LNCaP clone FGC (cell line): Measurements from ENCODE around the gene KRTAP10-8.
"Not testable (repeated sequence)": the region's sequence is repeated elsewhere in the genome, so short reads cannot be mapped to it uniquely, and the experiment has no call there.

Source experiments
- DNase-seq: peaks from one replicate; pipeline ENCODE4 v3.0.0-alpha.2; 2011; ENCODE audit warnings: low read depth
- H3K4me3 ChIP-seq: 2 replicates; pipeline ENCODE4 v1.5.1; 2011; ENCODE audit warnings: mild to moderate bottlenecking, low read depth, low read length, control low read depth
- TF ChIP-seq, protein P1 (sequence below): IDR thresholded peaks from 2 replicates; pipeline ENCODE4 v1.5.1; 2012; ENCODE audit warnings: mild to moderate bottlenecking; ENCODE audit not compliant: control insufficient read depth, insufficient read depth; ENCODE audit errors: extremely low read depth

The KRTAP10-8 gene

DNA sequence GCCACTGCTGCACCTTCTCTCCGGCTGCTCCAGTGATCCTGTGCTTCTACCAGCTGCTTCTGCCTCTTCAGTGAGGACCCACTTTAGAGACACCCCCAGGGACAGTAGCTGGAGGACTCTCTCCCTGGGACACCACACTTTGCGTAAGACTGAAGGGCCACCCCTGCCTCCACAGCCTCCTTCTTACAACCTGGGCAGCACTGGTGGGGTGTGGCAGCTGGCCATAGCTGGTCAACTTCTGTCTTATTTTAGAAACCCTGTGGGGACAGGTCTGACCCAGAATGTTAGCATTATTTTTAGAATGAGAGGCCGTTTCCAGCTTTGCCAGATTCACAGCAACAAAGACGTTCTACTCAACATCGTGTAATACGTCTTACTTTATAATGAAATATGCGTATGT, 13.9 kb downstream of the KRTAP10-8 start:
- DNase-seq, result no peak
- TF ChIP-seq, protein P1, sequence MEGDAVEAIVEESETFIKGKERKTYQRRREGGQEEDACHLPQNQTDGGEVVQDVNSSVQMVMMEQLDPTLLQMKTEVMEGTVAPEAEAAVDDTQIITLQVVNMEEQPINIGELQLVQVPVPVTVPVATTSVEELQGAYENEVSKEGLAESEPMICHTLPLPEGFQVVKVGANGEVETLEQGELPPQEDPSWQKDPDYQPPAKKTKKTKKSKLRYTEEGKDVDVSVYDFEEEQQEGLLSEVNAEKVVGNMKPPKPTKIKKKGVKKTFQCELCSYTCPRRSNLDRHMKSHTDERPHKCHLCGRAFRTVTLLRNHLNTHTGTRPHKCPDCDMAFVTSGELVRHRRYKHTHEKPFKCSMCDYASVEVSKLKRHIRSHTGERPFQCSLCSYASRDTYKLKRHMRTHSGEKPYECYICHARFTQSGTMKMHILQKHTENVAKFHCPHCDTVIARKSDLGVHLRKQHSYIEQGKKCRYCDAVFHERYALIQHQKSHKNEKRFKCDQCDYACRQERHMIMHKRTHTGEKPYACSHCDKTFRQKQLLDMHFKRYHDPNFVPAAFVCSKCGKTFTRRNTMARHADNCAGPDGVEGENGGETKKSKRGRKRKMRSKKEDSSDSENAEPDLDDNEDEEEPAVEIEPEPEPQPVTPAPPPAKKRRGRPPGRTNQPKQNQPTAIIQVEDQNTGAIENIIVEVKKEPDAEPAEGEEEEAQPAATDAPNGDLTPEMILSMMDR, result no peak
- no peak overlapping the region for H3K4me3 ChIP-seq

DNA sequence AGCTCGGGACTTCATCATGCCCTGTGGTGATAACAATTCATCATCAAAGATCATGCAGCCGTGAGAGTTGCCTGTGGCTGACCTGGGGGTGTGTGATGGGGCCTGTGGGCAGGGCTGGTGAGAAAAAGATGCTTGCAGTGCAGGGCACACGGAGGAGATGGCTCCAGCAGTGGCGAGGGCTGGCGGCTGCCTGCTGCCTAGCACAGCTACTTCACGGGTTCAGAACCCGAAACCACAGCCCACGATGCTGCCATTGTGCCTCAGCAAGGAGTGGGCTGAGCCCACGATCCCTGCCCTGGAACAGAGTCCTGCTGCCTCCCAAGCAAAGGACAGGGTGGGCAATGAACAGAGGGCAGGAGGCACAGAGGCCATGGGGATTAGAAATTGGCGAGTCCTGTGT, 14.4 kb downstream of the KRTAP10-8 start:
- TF ChIP-seq, protein P1, result no peak
- H3K4me3 ChIP-seq, result no peak overlapping the region

DNA sequence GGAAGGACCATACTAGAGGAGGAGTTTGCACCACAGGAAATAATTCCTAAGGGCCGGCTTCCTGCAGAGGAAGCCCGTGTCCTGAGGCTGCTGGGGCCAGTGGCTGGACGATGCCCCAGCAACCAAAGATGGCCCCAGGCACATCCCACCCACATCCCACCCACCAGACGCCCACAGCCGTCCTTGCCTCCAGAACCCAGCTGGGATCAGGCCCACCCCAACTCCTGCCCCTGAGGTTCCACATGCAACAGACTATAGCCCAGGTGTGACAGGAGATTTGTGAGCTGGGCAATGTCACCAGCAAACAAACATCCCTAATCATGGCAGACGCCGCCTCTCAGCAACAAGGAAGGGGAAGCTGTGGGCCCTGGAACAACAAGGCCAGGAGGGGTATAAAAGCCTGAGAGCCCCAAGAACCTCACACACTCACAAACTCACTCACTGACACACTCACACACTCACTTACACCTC, 14.8 kb downstream of the KRTAP10-8 start, which contains the start of gene KRTAP10-9:
KRTAP10-9 (plus strand) TSS at position 421 of the 471 bp plus-strand sequence. CDS start 79 bp downstream, outside the sequence.
- DNase-seq, result no peak
- no peak within 1 kb of the TSS for H3K4me3 ChIP-seq
- TF ChIP-seq, protein P1, result no peak

More for the DNA sequence above, 14.4 kb downstream of the KRTAP10-8 start:
- DNase-seq, result no peak

DNA sequence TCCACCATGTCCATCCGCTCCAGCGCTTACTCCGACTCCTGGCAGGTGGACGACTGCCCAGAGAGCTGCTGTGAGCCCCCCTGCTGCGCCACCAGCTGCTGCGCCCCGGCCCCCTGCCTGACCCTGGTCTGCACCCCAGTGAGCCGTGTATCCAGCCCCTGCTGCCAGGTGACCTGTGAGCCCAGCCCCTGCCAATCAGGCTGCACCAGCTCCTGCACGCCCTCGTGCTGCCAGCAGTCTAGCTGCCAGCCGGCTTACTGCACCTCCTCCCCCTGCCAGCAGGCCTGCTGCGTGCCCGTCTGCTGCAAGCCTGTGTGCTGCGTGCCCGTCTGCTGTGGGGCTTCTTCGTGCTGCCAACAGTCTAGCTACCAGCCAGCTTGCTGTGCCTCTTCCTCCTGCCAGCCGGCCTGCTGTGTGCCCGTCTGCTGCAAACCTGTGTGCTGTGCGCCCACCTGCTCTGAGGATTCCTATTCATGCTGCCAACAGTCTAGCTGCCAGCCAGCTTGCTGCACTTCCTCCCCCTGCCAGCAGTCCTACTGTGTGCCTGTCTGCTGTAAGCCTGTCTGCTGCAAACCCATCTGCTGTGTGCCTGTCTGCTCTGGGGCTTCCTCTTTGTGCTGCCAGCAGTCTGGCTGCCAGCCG, 15.4 kb downstream of the KRTAP10-8 start:
- not testable (repeated sequence) for H3K4me3 ChIP-seq, DNase-seq

DNA sequence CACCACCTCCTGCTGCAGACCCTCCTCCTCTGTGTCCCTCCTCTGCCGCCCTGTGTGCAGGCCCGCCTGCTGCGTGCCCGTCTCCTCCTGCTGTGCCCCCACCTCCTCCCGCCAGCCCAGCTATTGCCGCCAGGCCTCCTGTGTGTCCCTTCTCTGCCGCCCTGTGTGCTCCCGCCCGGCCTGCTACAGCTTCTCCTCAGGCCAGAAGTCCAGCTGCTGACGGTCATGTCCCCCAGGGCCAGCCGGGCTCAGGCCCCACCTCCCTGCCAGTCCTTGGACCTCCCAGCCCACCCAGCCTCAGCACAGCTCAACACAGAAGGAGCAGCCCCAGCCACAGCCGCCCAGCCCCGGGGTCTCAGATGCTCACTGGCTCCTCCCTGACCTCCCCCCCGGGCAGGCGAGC, 16.0 kb downstream of the KRTAP10-8 start:
- not testable (repeated sequence) for H3K4me3 ChIP-seq, DNase-seq

DNA sequence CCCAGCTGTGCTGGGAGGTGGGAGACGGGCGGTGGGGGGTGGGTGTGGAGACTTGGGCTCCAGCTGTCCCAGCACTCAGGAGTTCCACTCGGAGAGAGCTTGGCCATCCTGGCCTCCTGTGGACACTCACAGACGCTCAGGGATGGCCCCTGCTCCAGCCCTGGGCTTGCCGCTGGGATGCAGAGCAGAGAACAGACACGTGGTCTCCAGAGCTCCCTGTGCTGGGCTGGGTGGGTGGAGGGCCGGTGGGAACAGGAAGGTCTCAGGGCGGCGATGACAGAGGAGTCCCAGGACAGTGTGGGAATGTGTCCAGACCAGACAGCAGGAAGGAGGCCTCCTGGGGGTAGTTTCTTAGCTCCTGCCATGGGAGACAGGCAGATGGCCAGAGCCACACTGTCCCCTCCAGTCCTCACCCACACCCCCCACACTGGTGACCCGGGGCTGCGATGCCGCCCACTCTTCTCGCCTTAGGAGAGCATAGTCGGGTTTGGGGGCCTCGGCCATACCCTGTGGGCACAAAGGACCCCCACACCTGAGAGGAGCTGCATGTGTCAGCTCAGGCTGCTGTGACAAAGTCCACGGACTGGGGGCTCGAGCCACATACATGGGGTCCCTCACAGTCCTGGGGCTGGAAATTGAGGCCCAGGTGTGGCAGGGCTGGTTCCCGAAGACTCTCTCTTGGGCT, 17.0 kb downstream of the KRTAP10-8 start:
- TF ChIP-seq, protein P1, result no peak
- no peak overlapping the region for H3K4me3 ChIP-seq
- no peak for DNase-seq

DNA sequence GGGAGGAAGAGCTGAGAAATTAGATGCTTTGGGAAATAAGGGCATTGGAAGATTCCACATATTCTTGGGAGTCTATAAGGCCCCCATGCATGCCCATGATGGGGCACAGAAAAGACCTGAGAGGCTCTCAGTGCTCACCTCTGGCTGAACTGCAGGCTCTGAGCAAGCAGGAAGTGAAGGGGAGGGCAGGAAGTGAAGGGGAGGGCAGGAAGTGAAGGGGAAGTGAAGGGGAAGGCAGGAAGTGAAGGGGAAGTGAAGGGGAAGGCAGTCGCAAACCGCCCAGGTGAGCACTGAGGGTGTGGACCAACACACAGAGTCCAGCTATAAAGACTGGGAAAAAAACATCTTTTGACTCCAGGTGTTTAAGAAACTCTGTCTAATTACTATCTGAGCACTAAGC, 18.6 kb downstream of the KRTAP10-8 start:
- no peak overlapping the region for H3K4me3 ChIP-seq
- TF ChIP-seq, protein P1, result no peak
- no peak for DNase-seq

DNA sequence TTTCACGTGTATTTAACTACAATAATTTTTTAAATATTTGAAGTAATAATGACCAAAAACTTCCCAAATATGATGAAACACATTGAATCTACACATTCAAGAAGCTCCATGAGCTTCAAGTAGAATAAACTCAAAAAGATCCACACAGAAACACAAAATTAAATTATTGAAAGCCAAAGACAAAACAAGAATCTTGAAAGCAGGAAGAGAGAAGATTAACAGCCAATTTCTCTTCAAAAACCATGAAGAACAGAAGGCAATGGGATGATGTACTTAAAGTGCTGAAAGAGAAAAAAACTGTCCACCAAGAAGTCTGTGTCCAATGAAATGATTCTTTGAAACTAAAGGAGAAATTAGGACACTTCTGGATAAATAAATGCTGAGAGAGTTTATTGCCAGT, 20.2 kb downstream of the KRTAP10-8 start:
- TF ChIP-seq, protein P1, result no peak
- no peak for DNase-seq
- no peak overlapping the region for H3K4me3 ChIP-seq
